Sigmoid colon (tissue), 4 donors: Measurements from ENCODE around the gene ABLIM2.

Experiments used
- CTCF ChIP-seq, 4 experiments: fragments of 450-650 bp in 3 of 4; fragments of 200-600 bp in 1 of 4; IDR thresholded peaks; one replicate each; pipeline ENCODE4 v1.5.1; 2016 to 2019; ENCODE audit warnings: antibody characterized with exemption in 4 of 4, mild to moderate bottlenecking in 3 of 4, moderate library complexity in 2 of 4
- EP300 ChIP-seq, 4 donors: sonication (generic); formaldehyde crosslinking; IDR thresholded peaks; one replicate each; pipeline ENCODE4 v1.6.1; 2017; ENCODE audit warnings: antibody characterized with exemption in 4 of 4

DNA sequence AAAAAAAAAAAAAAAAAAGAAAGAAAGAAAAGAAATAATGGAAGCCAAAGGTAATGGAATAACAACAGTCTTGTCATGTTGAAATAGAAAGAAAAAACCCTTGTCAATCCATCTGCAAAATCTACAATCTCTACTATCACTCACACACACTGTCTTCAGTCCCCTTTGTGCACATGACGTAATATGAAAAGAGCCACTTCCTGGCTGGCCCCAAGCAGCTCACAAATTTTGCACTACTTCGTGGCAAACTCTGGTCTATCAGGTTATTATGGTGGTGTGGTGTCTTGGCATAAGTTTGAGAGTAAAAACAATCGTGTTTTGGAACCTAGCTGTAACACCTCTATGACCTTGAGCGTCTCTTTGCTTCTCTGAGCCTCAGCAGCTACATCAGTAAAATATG, 210.7 kb downstream of the ABLIM2 start:
- TF ChIP-seq CTCF (IDR thresholded peaks at IDR 0.05) (no peak), EP300 (IDR thresholded peaks at IDR 0.05) (no peak)
